GM21576 (cell line): ENCODE results near the gene INPP5E.

Experiments
- ATAC-seq: cut with Tn5 transposase; IDR thresholded peaks from one replicate; pipeline ENCODE4 v1.9.1; 2021; ENCODE audit warnings: mild to moderate bottlenecking, moderate library complexity; ENCODE audit not compliant: unreplicated experiment

Gene INPP5E, protein sequence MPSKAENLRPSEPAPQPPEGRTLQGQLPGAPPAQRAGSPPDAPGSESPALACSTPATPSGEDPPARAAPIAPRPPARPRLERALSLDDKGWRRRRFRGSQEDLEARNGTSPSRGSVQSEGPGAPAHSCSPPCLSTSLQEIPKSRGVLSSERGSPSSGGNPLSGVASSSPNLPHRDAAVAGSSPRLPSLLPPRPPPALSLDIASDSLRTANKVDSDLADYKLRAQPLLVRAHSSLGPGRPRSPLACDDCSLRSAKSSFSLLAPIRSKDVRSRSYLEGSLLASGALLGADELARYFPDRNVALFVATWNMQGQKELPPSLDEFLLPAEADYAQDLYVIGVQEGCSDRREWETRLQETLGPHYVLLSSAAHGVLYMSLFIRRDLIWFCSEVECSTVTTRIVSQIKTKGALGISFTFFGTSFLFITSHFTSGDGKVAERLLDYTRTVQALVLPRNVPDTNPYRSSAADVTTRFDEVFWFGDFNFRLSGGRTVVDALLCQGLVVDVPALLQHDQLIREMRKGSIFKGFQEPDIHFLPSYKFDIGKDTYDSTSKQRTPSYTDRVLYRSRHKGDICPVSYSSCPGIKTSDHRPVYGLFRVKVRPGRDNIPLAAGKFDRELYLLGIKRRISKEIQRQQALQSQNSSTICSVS

DNA sequence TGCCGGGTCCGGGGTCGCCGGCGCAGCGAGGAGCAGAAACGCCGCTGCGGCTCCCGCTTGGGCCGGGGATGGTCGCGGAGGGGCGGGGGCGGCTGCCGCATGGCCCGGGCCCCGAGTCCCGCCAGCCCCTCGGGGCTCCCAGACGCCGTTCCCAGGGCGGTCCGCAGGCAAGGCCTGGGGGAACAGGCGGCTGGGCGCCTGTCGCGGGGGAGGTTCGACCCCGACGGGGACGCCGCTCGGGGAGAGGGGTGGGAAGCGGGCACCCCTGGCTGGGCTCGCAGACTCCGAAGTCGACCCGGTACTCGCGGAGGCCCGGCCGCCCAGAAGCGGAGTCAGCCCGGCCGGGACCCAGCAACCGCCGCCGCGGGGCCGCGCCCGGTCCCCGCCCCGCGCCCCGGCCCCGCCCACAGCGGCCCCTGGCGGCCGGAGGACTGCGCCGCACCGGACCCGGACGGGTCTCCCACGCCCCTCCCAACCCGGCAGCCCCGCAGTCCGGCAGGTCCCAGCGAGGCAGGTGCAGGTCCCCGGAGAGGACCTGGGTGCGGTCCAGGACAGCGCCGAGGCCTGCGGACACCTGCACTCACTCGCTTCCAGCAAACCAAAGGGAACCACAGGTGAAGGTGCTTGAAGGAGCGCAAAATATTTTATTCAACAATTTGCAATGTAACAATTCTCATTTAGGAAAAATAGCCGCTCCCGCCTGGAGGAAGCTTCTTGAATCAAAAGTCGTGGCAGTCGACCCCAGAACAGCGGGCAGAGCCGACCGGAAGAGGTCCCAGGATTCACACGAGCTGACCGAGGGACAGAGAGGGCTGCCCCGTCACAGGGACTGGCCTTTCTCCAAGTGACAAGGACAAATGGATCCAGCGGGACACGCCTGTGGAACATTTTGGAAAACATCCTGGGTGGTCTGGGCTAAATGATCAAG, at the start of gene INPP5E:
Gene INPP5E, minus strand, starts transcription at position 365 of the 928 bp plus-strand sequence. CDS start 426 bp downstream, outside the sequence.
- peak; percentile 64 for ATAC-seq

DNA sequence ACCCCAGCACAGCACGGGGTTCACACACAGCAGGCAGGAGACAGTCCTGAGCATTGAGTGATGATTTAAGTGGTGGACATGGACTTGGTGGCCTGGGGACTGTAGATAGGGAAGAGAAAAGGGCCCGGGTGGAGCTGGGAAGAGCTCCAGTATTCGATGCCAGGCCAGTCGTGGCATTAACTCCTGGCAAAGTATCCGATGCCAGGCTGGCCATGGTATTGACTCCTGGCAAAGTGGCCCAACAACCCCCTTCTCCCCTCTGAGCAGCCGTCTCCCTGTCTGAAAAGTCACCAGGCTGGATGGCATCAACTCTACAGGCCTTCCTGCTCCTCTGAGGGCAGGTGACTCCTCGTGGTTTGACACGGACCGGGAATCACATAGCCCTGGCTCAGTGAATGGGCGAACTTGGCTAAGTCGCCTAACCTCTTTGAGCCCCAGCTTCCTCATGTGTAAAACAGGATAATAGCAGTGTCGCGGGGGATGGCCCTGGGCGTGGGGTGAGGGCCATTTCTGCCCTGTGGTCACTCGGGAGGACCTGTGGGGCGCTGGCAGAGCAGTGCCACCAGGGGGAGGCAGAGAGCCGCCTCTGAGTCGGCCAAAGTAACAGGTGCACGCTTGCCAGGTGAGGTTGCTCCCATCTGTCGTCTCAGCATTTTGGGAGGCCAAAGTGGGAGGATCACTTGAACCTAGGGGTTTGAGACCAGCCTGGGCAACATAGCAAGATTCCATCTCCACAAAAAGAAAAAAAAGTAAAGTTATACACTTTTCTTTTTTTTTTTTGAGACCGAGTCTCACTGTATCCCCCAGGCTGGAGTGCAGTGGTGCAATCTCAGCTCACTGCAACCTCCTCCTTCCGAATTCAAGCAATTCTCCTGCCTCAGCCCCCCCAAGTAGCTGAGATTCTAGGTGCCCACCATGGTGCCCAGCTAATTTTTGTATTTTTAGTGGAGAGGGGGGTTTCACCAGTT, 48.9 kb upstream of the INPP5E start:
- ATAC-seq: no peak

DNA sequence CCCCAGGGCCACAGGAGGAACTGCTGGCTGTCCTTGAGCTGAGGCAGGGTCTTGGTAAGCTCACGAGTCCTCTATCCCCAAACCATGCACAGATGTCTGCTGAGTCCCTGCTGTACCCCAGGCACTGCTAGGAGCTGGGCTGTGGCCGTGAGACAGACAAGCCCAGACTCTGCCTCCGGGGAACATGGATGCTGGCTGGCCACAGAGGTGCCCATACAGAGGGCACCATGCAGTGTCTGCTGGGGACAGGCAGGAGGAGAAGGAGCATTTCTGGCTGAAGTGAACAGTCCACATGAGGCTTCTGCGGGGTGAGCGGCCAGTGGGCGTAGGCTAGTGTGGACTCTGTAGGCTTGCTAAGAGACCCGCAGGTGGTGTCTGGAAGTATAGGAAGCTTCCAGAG, 48.0 kb upstream of the INPP5E start:
- ATAC-seq: no peak

DNA sequence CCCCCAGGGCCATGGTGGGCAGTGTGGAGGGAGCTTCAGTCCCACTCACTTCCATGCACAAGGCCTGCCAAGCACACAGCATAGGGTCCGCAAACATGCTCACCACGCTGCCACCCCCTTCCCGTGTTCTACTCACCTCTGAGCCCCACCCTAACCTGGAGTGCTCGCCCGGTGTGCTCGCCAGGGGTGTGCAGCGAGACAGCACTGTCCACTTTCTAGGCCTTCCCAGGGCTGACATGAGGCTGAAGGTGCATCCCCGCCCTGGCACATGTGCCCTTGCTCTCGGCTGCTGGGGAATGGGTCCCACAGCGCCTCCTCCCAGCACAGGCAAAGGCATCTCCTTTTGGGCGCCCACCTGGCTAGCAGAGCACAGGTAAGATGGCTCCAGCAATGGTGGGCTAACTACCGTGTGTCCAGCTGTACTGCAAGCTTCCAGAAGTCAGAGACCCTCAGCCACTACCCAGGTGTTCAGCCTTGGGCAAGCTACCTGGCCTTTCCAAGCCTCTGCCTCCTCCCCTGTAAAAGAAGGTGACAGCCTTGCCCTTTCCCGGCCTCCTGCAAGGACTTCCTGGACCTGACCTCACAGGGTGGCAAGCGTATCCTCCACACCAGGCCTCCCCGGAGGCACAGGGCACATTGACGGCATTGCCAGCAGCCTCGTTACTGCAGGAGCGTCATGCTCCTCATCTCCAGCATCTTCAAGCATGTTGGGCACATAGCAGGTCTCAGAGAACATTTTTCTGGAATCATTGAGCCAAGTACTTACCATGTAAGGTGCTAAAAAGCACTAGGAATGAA, 47.4 kb upstream of the INPP5E start:
- no peak for ATAC-seq

- no peak for ATAC-seq
Measured at GRCh38 chr9:136486131-136486530, 46.5 kb upstream of the INPP5E start.

GRCh38 chr9:136485049-136486045, 45.7 kb upstream of the INPP5E start:
- ATAC-seq: no peak

DNA sequence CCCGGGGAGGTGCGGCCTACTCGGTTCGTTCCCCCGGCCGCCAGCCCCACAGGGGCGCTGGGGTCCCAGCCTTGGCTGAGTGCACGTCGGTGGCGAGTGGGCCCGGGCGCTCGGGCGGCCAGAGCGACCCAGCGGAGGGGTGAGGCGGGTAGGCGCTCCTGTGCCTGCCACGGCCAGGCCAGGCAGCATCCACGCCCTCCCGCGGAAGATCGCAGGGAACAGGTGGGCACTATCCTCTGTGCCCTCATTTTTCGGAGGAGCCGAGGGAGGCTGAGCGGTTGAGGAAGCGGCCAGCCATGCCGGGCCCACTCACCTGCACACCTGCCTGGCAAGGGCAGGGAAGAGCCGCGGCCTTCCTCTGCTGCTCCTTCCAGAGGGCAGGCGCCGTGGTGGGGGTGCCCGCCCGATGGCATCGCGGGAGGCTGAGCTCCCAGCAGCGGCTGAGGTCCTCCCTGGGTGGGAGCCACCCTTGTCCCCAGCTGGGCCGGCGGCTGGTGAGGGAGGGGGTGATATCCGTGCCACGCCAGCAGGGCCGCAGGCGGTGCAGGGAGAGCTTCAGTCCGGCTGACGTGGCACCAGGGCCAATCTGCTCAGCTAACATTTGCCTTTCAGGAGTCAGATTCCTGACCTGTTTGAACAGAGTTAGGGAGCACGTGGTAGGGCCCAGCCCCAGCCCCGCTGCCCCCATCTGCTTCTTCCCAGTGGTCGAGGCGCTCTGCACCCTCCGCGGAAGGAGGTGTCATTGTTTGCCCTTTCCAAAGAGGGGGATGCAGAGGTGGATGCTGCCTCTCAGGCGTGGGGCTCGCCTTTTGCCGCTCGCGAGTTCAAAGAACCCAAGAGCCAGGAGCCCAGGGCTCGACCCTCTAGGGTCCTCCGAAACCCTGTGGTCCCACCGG, 44.8 kb upstream of the INPP5E start:
- ATAC-seq: no peak

- ATAC-seq: peak; percentile 57
Measured at GRCh38 chr9:136483589-136484152, 44.0 kb upstream of the INPP5E start.

DNA sequence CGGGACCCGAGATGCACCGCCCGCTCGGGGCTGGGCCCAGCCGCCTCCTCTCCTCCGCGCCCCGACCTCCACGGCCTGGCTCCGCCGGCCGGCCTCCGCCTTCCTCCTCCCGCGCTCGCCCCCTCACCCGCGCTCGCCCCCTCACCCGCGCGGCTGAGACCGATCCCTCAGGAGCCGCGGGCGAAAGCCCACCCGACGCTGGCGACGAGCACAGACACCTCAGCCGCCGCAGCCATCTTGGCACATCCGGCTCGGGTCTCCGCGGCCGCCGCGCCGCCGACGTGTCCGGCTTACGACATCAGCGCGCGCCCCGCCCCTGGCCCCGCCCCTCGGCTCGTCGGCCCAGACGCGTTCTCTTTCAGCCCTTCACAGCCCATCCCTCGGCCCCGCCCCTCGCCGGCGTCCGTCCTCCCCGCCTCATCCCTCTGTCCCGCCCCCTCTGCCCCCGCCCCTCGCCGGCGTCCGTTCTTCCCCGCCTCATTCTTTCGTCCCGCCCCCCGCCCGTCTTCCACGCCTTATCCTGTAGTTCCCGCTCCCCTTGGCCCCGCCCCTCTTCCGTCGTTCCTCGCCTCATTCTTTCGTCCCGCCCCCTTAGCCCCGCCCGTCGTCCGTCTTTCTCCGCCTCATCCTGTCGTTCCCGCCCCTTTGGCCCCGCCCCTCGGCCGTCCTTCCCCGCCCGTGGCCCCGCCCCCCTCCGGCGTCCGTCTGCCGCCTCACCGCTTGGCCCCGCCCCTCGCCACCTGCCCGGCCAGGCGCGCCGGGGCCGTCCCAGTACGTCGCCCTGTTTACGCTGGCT, 43.3 kb upstream of the INPP5E start, which contains the start of gene SEC16A:
Gene SEC16A, minus strand, starts transcription at position 248 of the 796 bp plus-strand sequence. CDS start 5,425 bp downstream, outside the sequence.
- ATAC-seq: peak; percentile 47

DNA sequence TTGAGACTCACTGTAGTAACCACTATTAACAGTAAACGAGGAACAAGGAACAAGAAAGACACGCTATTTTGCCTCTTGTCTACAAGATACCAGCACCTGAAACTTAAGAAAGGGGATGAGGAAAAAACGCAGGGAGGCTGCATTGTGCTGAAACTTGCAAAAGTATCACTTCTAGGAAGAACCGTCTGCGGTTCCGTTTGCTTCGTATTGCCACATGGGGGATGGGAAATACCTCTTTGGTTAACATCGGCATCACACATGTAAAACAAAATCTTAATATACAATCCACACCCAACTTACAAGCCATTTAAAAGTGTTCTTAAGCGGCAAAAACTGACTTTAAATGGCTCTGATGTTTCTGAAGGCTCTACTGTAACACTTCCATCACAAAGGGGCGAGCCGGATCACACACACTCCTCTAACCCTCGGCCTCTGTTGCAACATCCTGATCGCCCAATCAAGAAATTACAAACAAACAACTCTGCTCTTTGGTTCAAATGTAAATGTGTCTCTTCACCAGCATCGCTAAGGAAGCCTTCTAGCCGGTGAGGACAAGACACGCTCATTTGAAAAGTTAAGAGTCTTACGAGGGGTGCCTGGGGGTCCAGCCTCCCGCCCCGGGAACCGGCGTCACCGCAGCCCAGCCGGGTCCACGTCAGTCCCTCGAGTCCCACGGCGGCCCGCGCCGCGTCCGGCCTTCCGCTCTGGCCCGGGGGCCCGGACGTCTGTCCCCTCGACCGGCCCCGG, 42.6 kb upstream of the INPP5E start:
- no peak for ATAC-seq

- ATAC-seq: no peak
Measured at GRCh38 chr9:136481558-136481957, 41.9 kb upstream of the INPP5E start.

DNA sequence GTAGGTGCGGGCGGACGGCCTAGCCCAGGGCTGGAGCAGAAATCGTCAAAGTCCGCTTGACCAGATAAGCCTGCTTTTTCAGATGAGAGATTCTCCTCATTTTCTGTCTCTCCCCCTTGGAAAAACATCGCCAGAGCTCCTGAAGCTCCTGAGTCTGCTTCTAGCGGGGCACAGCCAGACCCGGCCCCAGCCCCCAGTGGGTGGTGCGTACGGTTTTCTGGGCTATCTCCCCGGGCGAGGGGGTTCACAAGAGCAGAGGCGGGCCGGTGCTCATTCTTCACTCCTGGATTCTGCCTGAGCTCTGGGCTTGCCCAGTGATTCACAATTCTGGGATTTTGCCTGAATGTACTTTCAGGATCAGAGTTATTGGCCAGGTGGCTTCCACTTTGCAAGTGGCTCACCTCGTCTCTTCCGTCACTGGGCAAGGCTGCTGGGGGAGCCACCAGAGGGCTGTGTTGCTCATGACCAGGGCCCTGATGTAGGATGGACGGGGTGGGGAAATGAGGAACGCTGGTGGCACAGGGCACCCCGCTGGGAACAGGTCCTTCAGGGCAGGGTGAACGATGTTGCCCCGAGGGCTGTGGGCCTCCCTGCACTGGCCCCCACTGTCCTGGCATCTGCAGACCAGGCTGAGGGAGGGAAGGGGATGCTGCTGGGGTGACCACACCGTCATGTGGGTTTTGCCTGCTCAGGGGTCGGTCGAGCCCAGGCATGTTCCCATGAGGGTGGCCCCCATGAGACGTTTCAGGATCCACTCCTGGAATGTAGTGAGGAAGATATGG, 36.9 kb upstream of the INPP5E start:
- ATAC-seq: no peak

GRCh38 chr9:136474974-136475865, 35.6 kb upstream of the INPP5E start:
- ATAC-seq: no peak
